T-helper 9 cell (primary cell): ENCODE data around the gene CZIB.
A peak's percentile ranks its signal among the peaks of the same experiment; 100 is the strongest.
"Not testable (repeated sequence)": the region's sequence is repeated elsewhere in the genome, so short reads cannot be mapped to it uniquely, and the experiment has no call there.

Source experiments
- DNase-seq: peaks from one replicate; pipeline ENCODE4 v3.0.0-alpha.2; 2020

CZIB gene

GRCh38 chr1:53188099-53188498 is 32.3 kb downstream of the CZIB start:
- no peak for DNase-seq

GRCh38 chr1:53187401-53187800 is 33.0 kb downstream of the CZIB start:
- DNase-seq: no peak

- DNase-seq: no peak
These were observed 33.9 kb downstream of the CZIB start for GRCh38 chr1:53186533-53186932.

GRCh38 chr1:53185955-53186297 is 34.5 kb downstream of the CZIB start:
- DNase-seq: not testable (repeated sequence)

GRCh38 chr1:53183095-53183990 is 37.1 kb downstream of the CZIB start:
- no peak for DNase-seq

- no peak for DNase-seq
These were observed 37.7 kb downstream of the CZIB start for GRCh38 chr1:53182716-53183094.

- DNase-seq: peak; percentile 72
These were observed 38.3 kb downstream of the CZIB start for GRCh38 chr1:53182111-53182593.

GRCh38 chr1:53180951-53181350 is 39.5 kb downstream of the CZIB start:
- no peak for DNase-seq

- DNase-seq: no peak
These were observed 40.2 kb downstream of the CZIB start for GRCh38 chr1:53180226-53180625.

- no peak for DNase-seq
These were observed 43.8 kb downstream of the CZIB start for GRCh38 chr1:53176452-53177208.

- DNase-seq: no peak
These were observed 45.2 kb downstream of the CZIB start for GRCh38 chr1:53174971-53175913.

GRCh38 chr1:53172426-53173128 is 47.9 kb downstream of the CZIB start:
- DNase-seq: no peak

GRCh38 chr1:53166912-53167311 is 53.5 kb downstream of the CZIB start:
- DNase-seq: no peak

- DNase-seq: no peak
These were observed 54.1 kb downstream of the CZIB start for GRCh38 chr1:53166366-53166765.

- DNase-seq: no peak
These were observed 54.9 kb downstream of the CZIB start for GRCh38 chr1:53165408-53165961.
